B cell (primary cell): Measurements from ENCODE around the gene LIPC. TPM values are rescaled to one million over a fixed set of nuclear protein-coding genes. Genes with fewer than 3 reads are reported as not detected.

ENCODE experiments used
- ATAC-seq: fragments of 200-7000 bp; cut with Tn5 transposase; one replicate; pipeline ENCODE4 v1.10.0; 2021; ENCODE audit warnings: low read depth, mild to moderate bottlenecking, moderate number of reproducible peaks, moderate library complexity
- CTCF ChIA-PET: fragments of 350-600 bp; sonication (Branson Sonifier 250); formaldehyde crosslinking; loops from one replicate; lab custom pipeline; 2021; ENCODE audit warnings: antibody characterized with exemption, inconsistent platforms; lab: Charles Lee
- POLR2A ChIA-PET: fragments of 350-600 bp; sonication (Branson Sonifier 250); formaldehyde crosslinking; loops from one replicate; lab custom pipeline; 2021; ENCODE audit warnings: antibody characterized with exemption; lab: Charles Lee
- DNase-seq: peaks from one replicate; pipeline ENCODE4 v3.0.0; 2013
- H2AFZ ChIP-seq: 2 replicates; pipeline ENCODE4 v1.6.1; 2012; ENCODE audit warnings: mild to moderate bottlenecking, low read depth, low read length; ENCODE audit not compliant: insufficient read depth, poor library complexity, severe bottlenecking
- H3K27ac ChIP-seq, 2 donors: 1 replicate in 1 of 2; 2 replicates in 1 of 2; pipeline ENCODE4 v1.5.1; 2012 to 2013; ENCODE audit warnings: low read length in 2 of 2, mild to moderate bottlenecking in 2 of 2, moderate library complexity in 1 of 2
- H3K27me3 ChIP-seq, 4 experiments: fragments of 200-600 bp in 1 of 4; sonication (generic) in 1 of 4; replicated peaks in 1 of 4; 1 replicate in 2 of 4; 2 replicates in 2 of 4; pipeline versions ENCODE4 v1.6.1 to v1.7.0; 2013 to 2016; ENCODE audit warnings: low read length in 3 of 4, mild to moderate bottlenecking in 2 of 4, mixed read lengths in 1 of 4, moderate library complexity in 1 of 4; ENCODE audit not compliant: insufficient read depth in 4 of 4, control insufficient read depth in 3 of 4; ENCODE audit errors: control extremely low read depth in 1 of 4
- H3K36me3 ChIP-seq, 2 experiments: replicated peaks in 1 of 2; 1 replicate in 1 of 2; 2 replicates in 1 of 2; pipeline versions ENCODE4 v1.6.1 to v1.7.1; 2013; ENCODE audit warnings: low read length in 1 of 2; ENCODE audit not compliant: insufficient read depth in 2 of 2, control insufficient read depth in 1 of 2; ENCODE audit errors: control extremely low read depth in 1 of 2, extremely low read depth in 1 of 2
- H3K4me1 ChIP-seq, 2 donors: fragments of 200-600 bp in 1 of 2; sonication (generic) in 1 of 2; 1 replicate in 1 of 2; 2 replicates in 1 of 2; pipeline versions ENCODE4 v1.5.1 to v1.6.1; 2013 to 2017; ENCODE audit warnings: low read length in 2 of 2; ENCODE audit not compliant: control insufficient read depth in 2 of 2, insufficient read depth in 2 of 2
- H3K4me2 ChIP-seq: replicated peaks from 2 replicates; pipeline ENCODE3; 2012; ENCODE audit warnings: mild to moderate bottlenecking, low read depth, low read length; ENCODE audit not compliant: poor library complexity, severe bottlenecking
- H3K4me3 ChIP-seq, 5 experiments: fragments of 200-600 bp in 1 of 5; sonication (generic) in 1 of 5; 1 replicate in 3 of 5; 2 replicates in 2 of 5; pipeline versions ENCODE4 v1.5.1 to v1.7.0; 2011 to 2016; ENCODE audit warnings: low read length in 4 of 5, mild to moderate bottlenecking in 4 of 5, low read depth in 2 of 5, control low read depth in 1 of 5, moderate library complexity in 1 of 5; ENCODE audit not compliant: insufficient read depth in 1 of 5; ENCODE audit errors: control extremely low read depth in 1 of 5, extremely low read depth in 1 of 5
- H3K79me2 ChIP-seq: fragments of 200-600 bp; sonication (generic); one replicate; pipeline ENCODE4 v1.6.0; 2016; ENCODE audit warnings: low read length; ENCODE audit not compliant: control insufficient read depth, insufficient read depth
- H3K9ac ChIP-seq: fragments of 200-600 bp; sonication (generic); 2 replicates; pipeline ENCODE4 v1.6.1; 2017; ENCODE audit warnings: mild to moderate bottlenecking, low read length, moderate library complexity
- H3K9me3 ChIP-seq, 3 donors: one replicate each; pipeline versions ENCODE4 v1.6.1 to v1.7.1; 2013; ENCODE audit warnings: low read length in 2 of 3; ENCODE audit not compliant: control insufficient read depth in 2 of 3, insufficient read depth in 1 of 3; ENCODE audit errors: control extremely low read depth in 1 of 3
- H4K20me1 ChIP-seq: 2 replicates; pipeline ENCODE4 v1.6.0; 2012; ENCODE audit warnings: mild to moderate bottlenecking, low read length; ENCODE audit not compliant: insufficient read depth, control insufficient read depth, poor library complexity, severe bottlenecking
- H3K27ac Mint-ChIP-seq: one replicate; pipeline ENCODE4 v1.8.0; 2021; ENCODE audit warnings: mixed read lengths
- H3K27me3 Mint-ChIP-seq: one replicate; pipeline ENCODE4 v1.8.0; 2021; ENCODE audit warnings: mixed read lengths
- H3K4me1 Mint-ChIP-seq: one replicate; pipeline ENCODE4 v1.8.0; 2021; ENCODE audit warnings: mixed read lengths
- H3K4me3 Mint-ChIP-seq: one replicate; pipeline ENCODE4 v1.8.0; 2021; ENCODE audit warnings: mixed read lengths
- H3K9me3 Mint-ChIP-seq: one replicate; pipeline ENCODE4 v1.8.0; 2022; ENCODE audit warnings: mixed read lengths; ENCODE audit not compliant: insufficient read depth
- EZH2 ChIP-seq: IDR thresholded peaks from 2 replicates; pipeline ENCODE4 v1.6.1; 2012; ENCODE audit warnings: borderline replicate concordance, low read depth, mild to moderate bottlenecking, moderate library complexity, low read length; ENCODE audit not compliant: insufficient read depth, poor library complexity, severe bottlenecking
- WGBS: methylation state at CpG from one replicate; pipeline ENCODE4 v1.1.5; 2013; ENCODE audit warnings: missing lambda C conversion rate; ENCODE audit not compliant: insufficient coverage; 5-methylcytosine and 5-hydroxymethylcytosine counted together
- intact Hi-C: fragments of 100-400 bp; cut with micrococcal nuclease; formaldehyde crosslinking; loops from one replicate; pipeline ENCODE4 v1.10.0; 2022
- polyA plus RNA-seq: library from polyadenylated mRNA; depleted of rRNA; stranded (reverse); fragments of >200 nt; gene quantifications from 2 replicates; pipeline ENCODE4 v1.2.3, GENCODE V29; 2012
- total RNA-seq, 2 donors: library from RNA; stranded (reverse); fragments of 120-200 nt in 1 of 2; gene quantifications; 1 replicate in 1 of 2; 2 replicates in 1 of 2; pipeline versions ENCODE4 v1.2.3 to v1.2.4, GENCODE V29; 2013 to 2022
- TF ChIP-seq, protein P1 (sequence below): fragments of 200-600 bp; IDR thresholded peaks from one replicate; pipeline ENCODE4 v1.8.0; 2022; ENCODE audit warnings: antibody characterized with exemption, mild to moderate bottlenecking

Gene LIPC
- total and polyA plus RNA-seq, 2 donors (not counting 1 experiment from before 2014, with no cell fraction given): not detected

DNA sequence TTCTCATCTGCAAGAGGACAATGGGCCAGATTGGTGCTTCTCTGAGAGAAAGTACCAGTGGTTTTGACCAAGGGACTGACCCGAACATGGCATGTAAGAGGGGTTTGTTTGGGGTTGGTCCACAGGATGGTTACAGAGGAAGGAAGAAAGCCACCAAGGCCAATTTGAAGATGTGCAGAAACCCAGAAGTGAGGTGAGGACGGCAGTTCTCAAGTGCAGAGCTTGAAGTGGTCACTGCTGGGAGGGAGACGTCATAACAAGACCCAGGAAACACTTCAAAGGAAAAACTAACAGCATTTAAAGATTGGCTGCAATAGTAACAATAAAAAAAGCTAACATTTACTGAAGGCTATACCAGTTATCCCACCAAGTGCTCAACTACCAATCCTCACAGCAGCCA lies 29.1 kb downstream of the LIPC start:
- no peaks in the 10 kb centered on the region for H3K9me3 ChIP-seq
- no peak overlapping the region for H3K4me3 ChIP-seq
- no peaks in the 10 kb centered on the region for H3K9me3 Mint-ChIP-seq
- H3K27me3 ChIP-seq: peaks cover 0 to 3% (median 0%) of the 10 kb centered on the region in 4 experiments
- ChIA-PET CTCF (no interaction called here), POLR2A (no interaction called here)
- H4K20me1 ChIP-seq: no peaks in the 10 kb centered on the region
- H3K27me3 Mint-ChIP-seq: peaks cover 43% of the 10 kb centered on the region
- H3K27ac ChIP-seq: no peak overlapping the region
- no peak overlapping the region for H3K4me3 Mint-ChIP-seq
- no peak for DNase-seq
- intact Hi-C loops: no loop called here
- no peaks in the 10 kb centered on the region for H3K36me3 ChIP-seq
- no peak for TF ChIP-seq EZH2
- TF ChIP-seq, protein P1, sequence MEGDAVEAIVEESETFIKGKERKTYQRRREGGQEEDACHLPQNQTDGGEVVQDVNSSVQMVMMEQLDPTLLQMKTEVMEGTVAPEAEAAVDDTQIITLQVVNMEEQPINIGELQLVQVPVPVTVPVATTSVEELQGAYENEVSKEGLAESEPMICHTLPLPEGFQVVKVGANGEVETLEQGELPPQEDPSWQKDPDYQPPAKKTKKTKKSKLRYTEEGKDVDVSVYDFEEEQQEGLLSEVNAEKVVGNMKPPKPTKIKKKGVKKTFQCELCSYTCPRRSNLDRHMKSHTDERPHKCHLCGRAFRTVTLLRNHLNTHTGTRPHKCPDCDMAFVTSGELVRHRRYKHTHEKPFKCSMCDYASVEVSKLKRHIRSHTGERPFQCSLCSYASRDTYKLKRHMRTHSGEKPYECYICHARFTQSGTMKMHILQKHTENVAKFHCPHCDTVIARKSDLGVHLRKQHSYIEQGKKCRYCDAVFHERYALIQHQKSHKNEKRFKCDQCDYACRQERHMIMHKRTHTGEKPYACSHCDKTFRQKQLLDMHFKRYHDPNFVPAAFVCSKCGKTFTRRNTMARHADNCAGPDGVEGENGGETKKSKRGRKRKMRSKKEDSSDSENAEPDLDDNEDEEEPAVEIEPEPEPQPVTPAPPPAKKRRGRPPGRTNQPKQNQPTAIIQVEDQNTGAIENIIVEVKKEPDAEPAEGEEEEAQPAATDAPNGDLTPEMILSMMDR: no peak
- H3K4me1 ChIP-seq: peaks cover 0 to 5% of the 10 kb centered on the region in 2 donors
- ATAC-seq: no peak
- H3K9ac ChIP-seq: no peak overlapping the region
- no peak overlapping the region for H3K27ac Mint-ChIP-seq
- no peaks in the 10 kb centered on the region for H3K4me1 Mint-ChIP-seq
- WGBS: 91% methylated on average over 1 of the region's 3 CpGs
- H3K79me2 ChIP-seq: no peaks in the 10 kb centered on the region
- H2AFZ ChIP-seq: no peak overlapping the region
- no peak overlapping the region for H3K4me2 ChIP-seq

DNA sequence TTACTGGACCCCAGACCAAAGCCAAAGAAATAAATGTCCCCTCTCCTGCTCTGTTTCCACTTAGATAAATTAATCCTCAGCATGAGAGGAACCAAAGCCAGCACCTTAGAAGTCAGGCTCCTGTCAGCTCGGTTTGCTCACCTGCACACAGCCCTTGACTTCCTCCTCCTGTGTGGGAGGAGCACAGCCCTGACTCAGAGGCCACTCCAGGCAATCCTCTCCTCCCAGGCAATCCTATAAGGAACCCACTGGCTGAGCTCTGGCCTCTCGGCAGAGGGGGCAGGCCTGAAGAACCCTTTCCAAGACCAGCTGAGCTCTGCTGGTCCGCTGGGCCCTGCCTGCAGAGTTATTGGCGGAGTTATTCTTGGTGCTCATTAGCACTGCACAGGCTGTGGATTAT lies 30.8 kb downstream of the LIPC start:
- ATAC-seq (no peak), DNase-seq (no peak)
- Mint-ChIP-seq H3K27ac (no peak overlapping the region), H3K9me3 (no peaks in the 10 kb centered on the region), H3K4me1 (no peaks in the 10 kb centered on the region), H3K27me3 (peaks cover 37% of the 10 kb centered on the region), H3K4me3 (no peak overlapping the region)
- peaks cover 0 to 3% (median 0%) of the 10 kb centered on the region in 4 experiments for H3K27me3 ChIP-seq
- no peak overlapping the region for H3K4me3 ChIP-seq
- H3K9ac ChIP-seq: no peak overlapping the region
- H4K20me1 ChIP-seq: no peaks in the 10 kb centered on the region
- peaks cover 0 to 5% of the 10 kb centered on the region in 2 donors for H3K4me1 ChIP-seq
- H2AFZ ChIP-seq: no peak overlapping the region
- H3K9me3 ChIP-seq: no peaks in the 10 kb centered on the region
- WGBS: 76% methylated on average over 3 of the region's 4 CpGs
- no peak overlapping the region for H3K27ac ChIP-seq
- intact Hi-C loops: no loop called here
- H3K4me2 ChIP-seq: no peak overlapping the region
- TF ChIP-seq, protein P1: no peak
- TF ChIP-seq EZH2: no peak
- no peaks in the 10 kb centered on the region for H3K79me2 ChIP-seq
- POLR2A ChIA-PET: no interaction called here
- no peaks in the 10 kb centered on the region for H3K36me3 ChIP-seq
- CTCF ChIA-PET: no interaction called here
